IPS-18a (cell line): Measurements from ENCODE around the gene LAMA5.

ENCODE experiments used
- H3K27ac ChIP-seq: one replicate; pipeline ENCODE4 v1.5.1; 2013; ENCODE audit warnings: low read length
- H3K27me3 ChIP-seq: one replicate; pipeline ENCODE4 v1.6.1; 2013; ENCODE audit warnings: mild to moderate bottlenecking, low read length; ENCODE audit not compliant: control insufficient read depth, insufficient read depth
- H3K36me3 ChIP-seq: one replicate; pipeline ENCODE4 v1.6.1; 2013; ENCODE audit warnings: low read depth, low read length; ENCODE audit not compliant: control insufficient read depth
- H3K4me1 ChIP-seq: one replicate; pipeline ENCODE4 v1.6.1; 2013; ENCODE audit warnings: low read depth, low read length; ENCODE audit not compliant: control insufficient read depth
- H3K4me3 ChIP-seq: one replicate; pipeline ENCODE4 v1.5.1; 2013; ENCODE audit warnings: low read length
- H3K9ac ChIP-seq: one replicate; pipeline ENCODE4 v1.6.1; 2013; ENCODE audit warnings: mild to moderate bottlenecking, low read length, moderate library complexity
- H3K9me3 ChIP-seq: one replicate; pipeline ENCODE4 v1.6.1; 2013; ENCODE audit warnings: low read depth, low read length; ENCODE audit not compliant: control insufficient read depth

Gene LAMA5

GRCh38 chr20:62392621-62393334 lies 25.7 kb upstream of the LAMA5 start:
- Histone ChIP-seq H3K27ac (no peak overlapping the region), H3K9me3 (no peaks in the 10 kb centered on the region), H3K36me3 (peaks cover 25% of the 10 kb centered on the region), H3K9ac (no peak overlapping the region), H3K27me3 (no peaks in the 10 kb centered on the region), H3K4me1 (no peaks in the 10 kb centered on the region), H3K4me3 (no peak overlapping the region)

DNA sequence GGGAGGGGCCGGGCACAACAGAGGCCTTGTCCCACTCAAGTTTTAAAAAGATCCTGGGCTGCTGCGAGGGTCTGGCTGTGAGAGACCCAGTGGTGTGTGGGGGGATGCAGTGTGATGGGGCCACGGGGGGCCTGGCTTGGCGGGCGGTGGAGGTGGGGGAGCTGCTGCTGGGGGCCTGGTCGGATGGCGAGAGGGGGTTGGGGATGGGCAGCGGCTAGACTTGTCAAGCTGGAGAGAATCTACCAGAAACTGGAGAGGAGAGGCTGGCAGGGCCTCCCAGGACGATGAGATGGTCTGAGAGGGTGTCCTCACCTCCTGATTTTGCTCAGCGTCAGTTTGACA lies 24.9 kb upstream of the LAMA5 start:
- H3K27me3 ChIP-seq: no peaks in the 10 kb centered on the region
- H3K9me3 ChIP-seq: no peaks in the 10 kb centered on the region
- H3K27ac ChIP-seq: no peak overlapping the region
- no peaks in the 10 kb centered on the region for H3K4me1 ChIP-seq
- H3K36me3 ChIP-seq: peaks cover 25% of the 10 kb centered on the region
- no peak overlapping the region for H3K4me3 ChIP-seq
- H3K9ac ChIP-seq: no peak overlapping the region

- no peak overlapping the region for H3K27ac ChIP-seq
- no peaks in the 10 kb centered on the region for H3K4me1 ChIP-seq
- H3K9me3 ChIP-seq: no peaks in the 10 kb centered on the region
- no peak overlapping the region for H3K9ac ChIP-seq
- no peaks in the 10 kb centered on the region for H3K27me3 ChIP-seq
- H3K4me3 ChIP-seq: no peak overlapping the region
- peaks cover 25% of the 10 kb centered on the region for H3K36me3 ChIP-seq
These were observed 24.3 kb upstream of the LAMA5 start for GRCh38 chr20:62391165-62392076.

- no peak overlapping the region for H3K9ac ChIP-seq
- no peaks in the 10 kb centered on the region for H3K27me3 ChIP-seq
- H3K36me3 ChIP-seq: peaks cover 25% of the 10 kb centered on the region
- no peak overlapping the region for H3K4me3 ChIP-seq
- H3K4me1 ChIP-seq: no peaks in the 10 kb centered on the region
- H3K27ac ChIP-seq: no peak overlapping the region
- H3K9me3 ChIP-seq: no peaks in the 10 kb centered on the region
These were observed 23.4 kb upstream of the LAMA5 start for GRCh38 chr20:62390317-62391164.

GRCh38 chr20:62389601-62390087 lies 22.5 kb upstream of the LAMA5 start:
- no peaks in the 10 kb centered on the region for H3K27me3 ChIP-seq
- H3K4me3 ChIP-seq: no peak overlapping the region
- peaks cover 25% of the 10 kb centered on the region for H3K36me3 ChIP-seq
- peaks cover 3% of the 10 kb centered on the region for H3K4me1 ChIP-seq
- no peaks in the 10 kb centered on the region for H3K9me3 ChIP-seq
- no peak overlapping the region for H3K27ac ChIP-seq
- no peak overlapping the region for H3K9ac ChIP-seq

DNA sequence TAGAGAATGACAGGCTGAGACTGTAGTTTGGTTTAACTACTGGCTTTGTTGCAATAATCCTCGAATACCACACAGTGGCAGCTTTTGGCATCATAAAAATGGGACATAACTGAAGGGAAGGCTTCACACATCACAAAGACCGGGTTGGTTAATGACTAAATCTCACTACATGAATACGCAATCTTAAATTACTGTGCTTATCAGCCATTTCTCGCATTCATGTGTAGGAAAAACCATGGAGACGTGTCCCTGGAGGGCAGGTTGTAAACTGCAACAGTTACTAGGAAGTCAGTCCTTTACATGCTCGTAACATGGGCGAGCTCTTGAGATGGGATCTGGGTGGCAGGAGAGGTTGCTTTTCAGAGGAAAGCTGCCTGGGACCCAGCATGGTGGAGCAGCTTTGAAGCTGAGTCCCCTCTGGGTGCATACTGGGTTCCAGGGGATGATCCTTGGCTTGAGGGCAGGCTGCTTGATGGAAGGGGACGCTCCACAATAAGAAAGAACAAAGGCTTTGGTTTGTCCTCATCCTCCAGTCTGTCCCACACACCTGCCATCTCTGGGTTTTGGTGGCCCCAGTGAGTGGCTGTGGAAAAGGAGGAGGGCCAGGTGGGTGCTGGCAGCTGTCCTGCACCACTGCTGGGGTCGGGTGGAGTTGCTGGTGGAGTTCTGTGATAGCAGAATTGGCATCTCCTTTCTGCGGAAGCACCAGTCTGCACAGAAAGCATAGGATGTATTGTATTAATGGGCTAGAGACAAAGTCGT lies 21.9 kb upstream of the LAMA5 start:
- H3K27ac ChIP-seq: no peak overlapping the region
- peaks cover 25% of the 10 kb centered on the region for H3K36me3 ChIP-seq
- no peak overlapping the region for H3K9ac ChIP-seq
- peaks cover 3% of the 10 kb centered on the region for H3K4me1 ChIP-seq
- H3K4me3 ChIP-seq: no peak overlapping the region
- H3K9me3 ChIP-seq: no peaks in the 10 kb centered on the region
- no peaks in the 10 kb centered on the region for H3K27me3 ChIP-seq

- Histone ChIP-seq H3K4me1 (peaks cover 3% of the 10 kb centered on the region), H3K27me3 (no peaks in the 10 kb centered on the region), H3K36me3 (peaks cover 25% of the 10 kb centered on the region), H3K9me3 (no peaks in the 10 kb centered on the region), H3K9ac (peak overlapping the region; percentile 90), H3K4me3 (peak overlapping the region; percentile 97), H3K27ac (no peak overlapping the region)
These were observed 21.0 kb upstream of the LAMA5 start for GRCh38 chr20:62387933-62388635.

DNA sequence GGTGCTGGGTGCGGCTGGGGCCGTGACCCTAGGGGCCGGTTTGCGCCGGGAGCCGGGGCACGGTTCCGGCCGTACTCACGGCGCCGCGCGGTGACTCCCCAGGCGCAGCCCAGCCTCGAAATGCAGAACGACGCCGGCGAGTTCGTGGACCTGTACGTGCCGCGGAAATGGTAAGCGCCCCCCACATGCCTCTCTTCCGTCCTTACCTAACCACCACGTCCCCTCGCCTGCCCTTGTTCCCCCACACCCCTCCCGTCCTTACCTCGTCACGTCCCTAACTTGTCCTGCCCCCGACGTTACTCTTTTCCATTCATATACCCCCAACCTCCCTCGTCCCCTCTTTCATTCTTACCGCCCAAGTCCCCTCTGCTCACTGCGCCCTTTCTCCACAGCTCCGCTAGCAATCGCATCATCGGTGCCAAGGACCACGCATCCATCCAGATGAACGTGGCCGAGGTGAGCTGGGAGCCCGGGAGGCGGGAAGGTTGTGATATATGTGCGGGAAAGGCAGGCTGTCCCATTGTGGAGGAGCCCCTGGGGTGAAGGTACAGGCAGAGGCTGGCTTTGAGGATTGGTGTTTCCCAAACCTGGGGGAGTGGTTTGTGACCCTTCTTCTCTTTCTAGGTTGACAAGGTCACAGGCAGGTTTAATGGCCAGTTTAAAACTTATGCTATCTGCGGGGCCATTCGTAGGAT lies 20.3 kb upstream of the LAMA5 start:
- Histone ChIP-seq H3K4me1 (peaks cover 3% of the 10 kb centered on the region), H3K4me3 (peak overlapping the region; percentile 97), H3K9me3 (no peaks in the 10 kb centered on the region), H3K27ac (peak overlapping the region; percentile 70), H3K27me3 (no peaks in the 10 kb centered on the region), H3K36me3 (peaks cover 25% of the 10 kb centered on the region), H3K9ac (peak overlapping the region; percentile 90)

DNA sequence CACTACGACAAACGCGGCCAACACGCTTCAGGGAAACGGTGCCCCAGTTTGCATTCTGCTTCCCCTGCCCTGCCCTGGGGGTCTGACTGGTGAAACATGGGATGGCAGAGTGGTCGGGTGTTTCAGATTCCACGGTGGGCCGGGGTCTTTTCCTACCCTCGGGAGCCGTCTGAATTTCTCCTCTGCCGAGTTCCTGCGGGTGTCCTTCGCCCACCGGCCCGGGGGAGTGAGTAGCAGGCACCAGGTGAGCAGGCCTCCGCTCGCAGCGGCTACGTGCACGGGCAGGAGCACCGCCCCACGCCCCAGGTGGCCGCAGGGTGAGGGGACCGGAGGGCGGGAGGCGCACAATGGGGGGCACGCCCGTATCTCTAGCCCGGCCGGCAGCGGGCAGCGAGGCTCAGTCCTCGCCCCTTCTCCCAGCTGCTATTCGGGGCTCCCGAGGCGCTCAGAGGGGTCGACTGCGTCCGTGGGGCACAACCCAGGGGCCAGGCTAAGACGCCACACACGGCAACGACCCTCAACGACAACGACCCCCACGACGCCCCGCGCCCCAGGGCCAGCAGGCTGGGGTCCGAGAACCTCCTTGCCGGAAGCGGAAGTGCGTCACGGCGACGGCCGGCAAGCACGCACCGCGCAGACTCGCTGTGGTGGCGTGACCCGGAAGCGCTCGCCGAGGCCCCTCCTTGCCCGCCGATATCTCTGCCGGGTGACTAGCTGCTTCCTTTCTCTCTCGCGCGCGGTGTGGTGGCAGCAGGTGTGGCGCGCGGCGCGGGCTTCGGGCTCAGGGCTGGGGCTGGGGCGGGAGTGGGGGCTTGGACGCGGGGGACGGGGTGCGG lies 19.5 kb upstream of the LAMA5 start, which contains the start of gene RPS21:
Gene RPS21, plus strand, starts transcription at position 721 of the 836 bp plus-strand sequence. CDS start 236 bp downstream, outside the sequence.
- no peaks in the 10 kb centered on the region for H3K27me3 ChIP-seq
- peak within 1 kb of the TSS; percentile 90 for H3K9ac ChIP-seq
- peaks cover 31% of the 10 kb centered on the region for H3K36me3 ChIP-seq
- peak within 1 kb of the TSS; percentile 97 for H3K4me3 ChIP-seq
- no peaks in the 10 kb centered on the region for H3K9me3 ChIP-seq
- peaks cover 3% of the 10 kb centered on the region for H3K4me1 ChIP-seq
- H3K27ac ChIP-seq: peak within 1 kb of the TSS; percentile 70
